Activated T-cell treated with anti-CD3 and anti-CD28 coated beads for 1 hour (primary cell): ENCODE data around the gene BECN2.

Source experiments
- DNase-seq: peaks from one replicate; pipeline ENCODE4 v3.0.0-alpha.2; 2020; ENCODE audit warnings: low read depth

Gene BECN2

GRCh38 chr1:241957692-241958494 lies at the start of gene BECN2:
Gene BECN2, plus strand, starts transcription at chr1:241957767. Its CDS starts 0 bp downstream, at chr1:241957767.
- no peak for DNase-seq

- no peak for DNase-seq
Measured at GRCh38 chr1:241916196-241916595, 41.4 kb upstream of the BECN2 start.

- no peak for DNase-seq
Measured at GRCh38 chr1:241917487-241917886, 40.1 kb upstream of the BECN2 start.

GRCh38 chr1:241918879-241919278 lies 38.7 kb upstream of the BECN2 start:
- no peak for DNase-seq

- no peak for DNase-seq
Measured at GRCh38 chr1:241924080-241924808, 33.3 kb upstream of the BECN2 start.

- no peak for DNase-seq
Measured at GRCh38 chr1:241926141-241926540, 31.4 kb upstream of the BECN2 start.

- DNase-seq = no peak
Measured at GRCh38 chr1:241927321-241927720, 30.2 kb upstream of the BECN2 start.

- no peak for DNase-seq
Measured at GRCh38 chr1:241932845-241933244, 24.7 kb upstream of the BECN2 start.

- no peak for DNase-seq
Measured at GRCh38 chr1:241934201-241934848, 23.2 kb upstream of the BECN2 start.

- no peak for DNase-seq
Measured at GRCh38 chr1:241934866-241935265, 22.7 kb upstream of the BECN2 start.

GRCh38 chr1:241939798-241940197 lies 17.8 kb upstream of the BECN2 start:
- no peak for DNase-seq

GRCh38 chr1:241942738-241943137 lies 14.8 kb upstream of the BECN2 start:
- no peak for DNase-seq

- no peak for DNase-seq
Measured at GRCh38 chr1:241944300-241944699, 13.3 kb upstream of the BECN2 start.

- DNase-seq = no peak
Measured at GRCh38 chr1:241947354-241947753, 10.2 kb upstream of the BECN2 start.

- no peak for DNase-seq
Measured at GRCh38 chr1:241950390-241950789, 7.2 kb upstream of the BECN2 start.

- DNase-seq = no peak
Measured at GRCh38 chr1:241962153-241962552, 4.6 kb downstream of the BECN2 start.

GRCh38 chr1:241963722-241964121 lies 6.2 kb downstream of the BECN2 start:
- no peak for DNase-seq

GRCh38 chr1:241964550-241965282 lies 7.1 kb downstream of the BECN2 start:
- DNase-seq = no peak

GRCh38 chr1:241968611-241969010 lies 11.0 kb downstream of the BECN2 start:
- no peak for DNase-seq

- no peak for DNase-seq
Measured at GRCh38 chr1:241972703-241973369, 15.3 kb downstream of the BECN2 start.

GRCh38 chr1:241976229-241976628 lies 18.7 kb downstream of the BECN2 start:
- no peak for DNase-seq

- DNase-seq = no peak
Measured at GRCh38 chr1:241979071-241979470, 21.5 kb downstream of the BECN2 start.
